Measurements from ENCODE around the gene NPTXR.

Gene NPTXR

GRCh38 chr22:38784035-38784434, 59.8 kb downstream of the NPTXR start:
- Histone ChIP-seq H3K4me3 (ENCODE audit: low read depth, low read length, poor library complexity, severe bottlenecking) (no peak overlapping the region), H3K79me2 (ENCODE audit: insufficient read depth, low read length) (no peaks in the 10 kb centered on the region), H3K4me2 (ENCODE audit: low read length) (no peak overlapping the region), H3K27me3 (ENCODE audit: insufficient read depth, low read length) (no peaks in the 10 kb centered on the region), H4K20me1 (ENCODE audit: insufficient read depth, low read length) (no peaks in the 10 kb centered on the region), H3K9ac (ENCODE audit: low read length) (no peak overlapping the region), H3K36me3 (ENCODE audit: insufficient read depth, low read length) (no peaks in the 10 kb centered on the region), H3K27ac (ENCODE audit: low read depth, low read length, poor library complexity, severe bottlenecking) (no peak overlapping the region), H3K9me2 (ENCODE audit: low read depth, low read length) (no peaks in the 10 kb centered on the region), H2AFZ (ENCODE audit: low read length) (no peak overlapping the region), H3K4me1 (ENCODE audit: insufficient read depth, low read length, severe bottlenecking) (no peaks in the 10 kb centered on the region), H3K9me3 (ENCODE audit: low read length) (no peaks in the 10 kb centered on the region), H3F3A (ENCODE audit: insufficient read depth, low read length) (no peaks in the 10 kb centered on the region)
- TF ChIP-seq CTCF (IDR thresholded peaks at IDR 0.05; ENCODE audit: low read length) (no peak), EZH2 (IDR thresholded peaks at IDR 0.05; ENCODE audit: borderline replicate concordance, low read length) (no peak)

- Histone ChIP-seq H3F3A (ENCODE audit: insufficient read depth, low read length) (no peaks in the 10 kb centered on the region), H4K20me1 (ENCODE audit: insufficient read depth, low read length) (no peaks in the 10 kb centered on the region), H3K79me2 (ENCODE audit: insufficient read depth, low read length) (no peaks in the 10 kb centered on the region), H3K36me3 (ENCODE audit: insufficient read depth, low read length) (no peaks in the 10 kb centered on the region), H3K9me3 (ENCODE audit: low read length) (no peaks in the 10 kb centered on the region), H3K9ac (ENCODE audit: low read length) (no peak overlapping the region), H3K4me3 (ENCODE audit: low read depth, low read length, poor library complexity, severe bottlenecking) (no peak overlapping the region), H2AFZ (ENCODE audit: low read length) (no peak overlapping the region), H3K27ac (ENCODE audit: low read depth, low read length, poor library complexity, severe bottlenecking) (no peak overlapping the region), H3K4me1 (ENCODE audit: insufficient read depth, low read length, severe bottlenecking) (no peaks in the 10 kb centered on the region), H3K27me3 (ENCODE audit: insufficient read depth, low read length) (no peaks in the 10 kb centered on the region), H3K4me2 (ENCODE audit: low read length) (no peak overlapping the region), H3K9me2 (ENCODE audit: low read depth, low read length) (no peaks in the 10 kb centered on the region)
- TF ChIP-seq CTCF (IDR thresholded peaks at IDR 0.05; ENCODE audit: low read length) (no peak), EZH2 (IDR thresholded peaks at IDR 0.05; ENCODE audit: borderline replicate concordance, low read length) (no peak)
Observed at GRCh38 chr22:38783095-38783615, 60.7 kb downstream of the NPTXR start.

- H3K9ac ChIP-seq (ENCODE audit: low read length), result no peak overlapping the region
- no peak overlapping the region for H3K4me2 ChIP-seq (ENCODE audit: low read length)
- no peaks in the 10 kb centered on the region for H3K9me3 ChIP-seq (ENCODE audit: low read length)
- no peaks in the 10 kb centered on the region for H3K36me3 ChIP-seq (ENCODE audit: insufficient read depth, low read length)
- H3K9me2 ChIP-seq (ENCODE audit: low read depth, low read length), result no peaks in the 10 kb centered on the region
- H3F3A ChIP-seq (ENCODE audit: insufficient read depth, low read length), result no peaks in the 10 kb centered on the region
- TF ChIP-seq CTCF (IDR thresholded peaks at IDR 0.05; ENCODE audit: low read length) (no peak), EZH2 (IDR thresholded peaks at IDR 0.05; ENCODE audit: borderline replicate concordance, low read length) (no peak)
- no peak overlapping the region for H2AFZ ChIP-seq (ENCODE audit: low read length)
- H3K79me2 ChIP-seq (ENCODE audit: insufficient read depth, low read length), result no peaks in the 10 kb centered on the region
- no peaks in the 10 kb centered on the region for H3K27me3 ChIP-seq (ENCODE audit: insufficient read depth, low read length)
- H4K20me1 ChIP-seq (ENCODE audit: insufficient read depth, low read length), result no peaks in the 10 kb centered on the region
- H3K4me1 ChIP-seq (ENCODE audit: insufficient read depth, low read length, severe bottlenecking), result no peaks in the 10 kb centered on the region
- no peak overlapping the region for H3K4me3 ChIP-seq (ENCODE audit: low read depth, low read length, poor library complexity, severe bottlenecking)
- no peak overlapping the region for H3K27ac ChIP-seq (ENCODE audit: low read depth, low read length, poor library complexity, severe bottlenecking)
Observed at GRCh38 chr22:38782402-38783094, 61.3 kb downstream of the NPTXR start.
